Right renal pelvis (tissue), 4 donors: ENCODE data around the gene NAA11. TPM values are rescaled to one million over a fixed set of nuclear protein-coding genes. Genes with fewer than 3 reads are reported as not detected.

Experiments
- DNase-seq, 4 donors: peaks; one replicate each; pipeline ENCODE4 v3.0.0-alpha.2; 2013; ENCODE audit warnings: low read depth in 4 of 4, low spot score in 3 of 4, missing footprints in 1 of 4
- polyA plus RNA-seq, 4 donors: library from polyadenylated mRNA; unstranded; fragments of 120-200 nt; gene quantifications; one replicate each; pipeline ENCODE4 v1.2.1, GENCODE V29; 2013; ENCODE audit not compliant: insufficient read length in 4 of 4

The NAA11 gene
- polyA plus RNA-seq: not detected

- no peak for DNase-seq
Measured at GRCh38 chr4:79325864-79326328, at the start of gene NAA11. NAA11 (minus strand) TSS chr4:79326061; CDS start chr4:79325877, 184 bp downstream.

DNA sequence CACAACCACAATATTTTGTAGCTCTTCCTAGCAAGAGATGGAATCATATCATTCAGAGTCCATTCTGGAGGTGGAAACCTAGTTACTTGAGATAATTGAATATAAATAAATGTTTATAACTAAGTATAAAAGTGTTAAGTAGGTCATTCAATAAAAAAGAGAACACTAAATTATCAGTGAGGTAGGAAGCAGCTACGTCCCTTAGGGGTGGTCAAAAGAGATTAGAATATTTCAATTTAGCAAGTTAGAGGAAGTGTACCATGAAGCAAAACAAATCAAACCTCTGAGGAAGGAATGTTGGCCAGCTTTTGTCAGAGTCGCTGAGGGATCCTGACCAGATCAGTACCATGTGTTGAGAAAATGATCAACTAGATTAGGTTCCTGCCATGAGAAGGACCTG, 44.2 kb upstream of the NAA11 start:
- no peak for DNase-seq

DNA sequence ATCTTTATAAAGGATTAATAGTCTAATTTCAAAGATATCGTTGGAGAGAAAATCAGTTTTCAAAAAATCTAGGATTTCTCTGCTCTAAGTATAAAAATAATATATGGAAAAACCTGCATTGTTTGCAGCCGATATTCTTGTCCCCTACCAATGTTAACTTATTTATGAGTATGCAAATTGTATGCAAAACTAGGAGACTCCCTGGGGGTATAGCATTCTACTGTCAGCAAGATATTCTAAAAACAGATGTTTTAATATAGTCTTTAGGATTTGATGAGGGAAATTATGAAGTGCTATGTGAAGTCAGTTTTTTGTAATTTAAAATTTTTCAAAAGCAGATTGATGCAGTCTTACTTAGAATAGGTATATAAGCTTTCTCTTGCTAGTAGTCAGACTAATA, 41.2 kb upstream of the NAA11 start:
- DNase-seq: no peak

DNA sequence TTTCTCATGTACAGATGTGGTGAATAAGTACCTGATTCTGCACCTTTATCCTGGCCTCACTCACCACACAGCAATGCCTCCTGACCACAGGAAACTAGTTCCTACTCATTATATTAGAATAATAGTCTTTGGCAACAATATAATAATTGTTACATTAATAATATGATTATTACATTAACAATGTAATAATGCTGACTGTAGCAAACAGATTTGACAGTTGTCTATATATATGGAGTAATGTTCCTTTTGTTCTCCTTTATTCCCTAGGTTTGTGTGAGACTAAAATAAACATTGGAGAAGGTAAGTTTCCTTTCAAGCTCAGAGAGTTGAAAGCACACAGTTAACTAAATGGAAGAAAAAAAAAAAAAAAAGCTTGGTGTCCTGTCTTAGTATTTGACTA, 40.6 kb upstream of the NAA11 start:
- no peak for DNase-seq

DNA sequence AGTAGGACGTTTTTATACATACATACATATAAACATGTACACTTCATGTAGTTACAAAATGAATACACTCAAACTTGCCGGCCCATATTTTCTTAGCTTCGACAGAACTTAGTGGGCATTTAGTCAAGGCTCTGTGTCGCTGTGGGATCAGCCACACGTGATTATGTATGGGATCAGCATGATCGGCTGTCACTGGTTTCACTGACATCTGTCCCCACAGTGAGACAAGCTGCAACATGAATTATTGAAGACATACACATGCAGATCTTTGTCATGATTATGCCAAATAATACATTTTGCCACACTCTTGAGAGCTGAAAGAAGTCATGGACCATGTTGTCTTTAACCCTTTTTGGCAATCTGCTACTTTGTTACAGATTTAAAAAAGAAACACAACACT, 38.2 kb upstream of the NAA11 start:
- DNase-seq: no peak

GRCh38 chr4:79362626-79363025, 36.8 kb upstream of the NAA11 start:
- DNase-seq: no peak

DNA sequence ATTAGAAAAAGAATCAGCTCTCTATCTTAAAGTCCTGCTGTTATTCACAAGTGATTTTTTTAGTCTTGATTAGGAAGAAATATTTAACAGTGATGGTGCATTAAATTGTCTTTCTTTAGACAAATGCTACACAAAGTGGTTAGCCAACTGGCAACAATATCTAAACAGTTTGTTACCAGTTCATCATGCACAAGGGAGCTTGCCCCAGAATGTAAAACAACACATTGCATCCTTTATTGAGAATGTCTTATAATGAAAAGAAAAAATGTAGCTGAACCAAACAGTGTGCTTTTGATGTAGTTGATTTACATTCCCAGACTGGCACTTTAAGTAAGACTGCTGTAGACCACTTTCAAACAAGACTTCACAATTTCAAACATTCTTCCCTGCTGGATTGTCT, 34.1 kb upstream of the NAA11 start:
- no peak for DNase-seq

DNA sequence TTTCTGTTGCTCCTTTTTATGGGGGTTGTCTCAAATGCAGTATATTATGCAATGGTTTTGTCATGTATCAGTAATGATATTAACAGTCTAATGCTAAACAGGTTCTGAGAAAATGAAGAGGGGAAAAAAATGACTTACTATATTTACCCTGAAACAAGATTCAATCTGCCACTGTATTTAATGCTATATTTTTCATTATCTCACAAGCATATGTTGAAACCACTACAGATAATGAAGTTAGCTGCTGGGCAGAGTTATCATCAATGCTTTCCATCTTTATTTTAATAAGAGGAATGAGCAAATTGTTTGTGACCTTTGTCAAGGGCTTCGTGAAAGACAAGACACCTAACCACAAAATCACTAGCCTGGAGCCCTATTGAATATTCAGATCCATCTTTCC, 32.6 kb upstream of the NAA11 start:
- DNase-seq: no peak

GRCh38 chr4:79357365-79357764, 31.5 kb upstream of the NAA11 start:
- DNase-seq: no peak

DNA sequence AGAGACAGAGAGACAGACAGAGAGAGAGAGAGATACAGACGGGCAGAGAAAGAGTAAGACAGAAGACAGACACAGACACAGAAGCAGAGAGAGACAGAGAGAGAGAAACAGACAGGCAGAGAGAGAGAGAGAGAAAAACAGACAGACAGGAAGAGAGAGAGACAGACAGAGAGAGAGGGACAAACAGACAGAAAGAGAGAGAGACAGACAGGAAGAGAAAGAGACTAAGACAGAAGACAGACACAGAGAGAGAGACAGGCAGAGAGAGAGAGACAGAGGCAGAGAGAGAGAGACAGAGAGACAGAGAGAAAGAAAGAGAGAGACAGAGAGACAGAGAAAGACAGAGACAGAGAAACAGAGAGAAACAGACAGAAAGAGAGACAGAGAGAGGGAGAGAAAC, 27.2 kb upstream of the NAA11 start:
- no peak for DNase-seq

GRCh38 chr4:79348405-79348804, 22.5 kb upstream of the NAA11 start:
- DNase-seq: no peak

DNA sequence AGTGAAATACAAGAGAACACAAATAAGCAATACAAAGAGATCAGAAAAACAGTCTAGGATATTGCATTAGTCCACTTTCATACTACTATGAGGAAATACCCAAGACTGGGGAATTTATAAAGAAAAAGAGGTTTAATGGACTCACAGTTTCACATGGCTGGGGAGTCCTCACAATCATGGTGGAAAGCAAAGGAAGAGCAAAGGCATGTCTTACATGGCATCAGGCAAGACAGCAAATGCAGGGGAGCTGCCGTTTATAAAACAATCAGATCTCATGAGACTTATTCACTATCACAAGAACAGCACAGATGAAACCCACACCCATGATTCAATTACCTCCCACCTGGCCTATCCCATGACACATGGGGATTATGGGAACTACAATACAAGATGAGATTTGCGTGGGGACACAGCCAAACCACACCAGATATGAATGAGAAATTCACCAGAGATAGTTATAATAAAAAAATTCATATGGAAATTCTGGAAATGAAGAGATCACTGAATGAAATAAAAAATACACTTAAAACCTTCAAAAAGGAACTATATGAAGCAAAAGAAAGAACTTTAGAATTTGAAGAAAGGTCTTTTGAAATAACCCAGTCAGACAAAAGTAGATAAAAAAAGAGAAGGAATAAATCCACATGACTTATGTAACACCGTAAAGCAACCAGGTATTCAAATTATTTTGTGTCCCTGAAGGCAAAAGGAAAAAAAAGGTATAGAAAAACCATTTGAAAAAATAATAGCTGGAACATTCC, 16.2 kb upstream of the NAA11 start:
- DNase-seq: no peak

GRCh38 chr4:79340568-79340967, 14.7 kb upstream of the NAA11 start:
- no peak for DNase-seq

- no peak for DNase-seq
Measured at GRCh38 chr4:79338148-79338547, 12.3 kb upstream of the NAA11 start.

GRCh38 chr4:79334783-79335182, 8.9 kb upstream of the NAA11 start:
- no peak for DNase-seq

DNA sequence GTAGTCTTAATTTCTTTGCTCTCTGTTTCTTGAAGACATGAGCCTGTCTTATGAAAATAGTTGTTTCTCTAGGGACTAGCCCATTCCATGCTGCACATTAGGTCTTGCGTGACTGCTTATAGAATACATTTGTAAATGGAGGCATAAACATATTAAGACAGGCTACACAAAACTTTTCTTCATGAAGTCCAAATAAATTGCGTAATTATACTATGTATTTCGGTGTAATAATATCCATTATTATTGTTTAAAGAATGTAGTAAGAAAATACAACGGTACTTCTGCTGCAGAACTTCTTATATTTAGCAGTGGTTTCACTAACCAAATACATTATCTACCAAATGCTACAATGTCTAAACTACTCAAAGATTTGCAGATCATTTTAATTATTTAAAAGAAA, 8.5 kb upstream of the NAA11 start:
- DNase-seq: no peak

- no peak for DNase-seq
Measured at GRCh38 chr4:79331126-79331876, 5.4 kb upstream of the NAA11 start.

GRCh38 chr4:79330720-79331119, 4.9 kb upstream of the NAA11 start:
- DNase-seq: no peak

DNA sequence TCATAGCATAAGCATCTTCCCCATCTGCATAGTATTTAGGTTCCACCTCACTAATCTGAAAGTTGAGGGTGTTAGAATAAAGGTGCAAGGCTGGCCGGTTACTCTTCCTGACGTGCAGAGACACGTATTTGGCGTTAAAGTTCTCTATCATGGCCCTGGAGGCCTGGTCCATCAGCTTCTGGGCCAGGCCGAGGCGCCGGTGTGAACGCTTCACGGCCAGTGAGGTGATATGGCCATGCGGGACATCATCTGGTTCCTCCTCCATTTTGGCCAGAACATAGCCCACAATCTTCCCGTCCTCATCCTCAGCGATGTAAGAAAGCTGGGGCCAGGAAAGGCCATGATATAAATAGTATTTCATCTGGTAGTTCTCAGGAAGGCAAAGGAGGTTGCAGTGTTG, 425 bp downstream of the NAA11 start:
- DNase-seq: no peak

DNA sequence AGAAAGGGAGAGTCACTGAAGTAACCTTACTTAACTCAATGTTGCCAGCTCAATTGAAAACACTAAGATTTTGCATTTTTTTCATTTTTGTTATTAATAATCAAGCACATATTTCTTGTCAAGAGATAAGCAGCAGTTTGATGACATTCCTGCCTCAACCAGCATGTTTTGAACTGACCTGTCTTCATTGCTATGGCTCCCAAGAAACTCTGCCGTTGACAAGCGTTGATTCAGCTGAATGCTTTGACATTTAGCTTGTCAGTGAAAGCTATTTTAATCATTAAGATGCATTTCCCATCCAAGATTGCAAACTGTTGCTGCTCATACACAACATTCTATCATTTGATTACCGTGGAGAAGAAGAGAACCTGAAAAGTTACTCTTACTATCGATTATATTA, 5.9 kb downstream of the NAA11 start:
- no peak for DNase-seq

GRCh38 chr4:79317711-79318110, 8.2 kb downstream of the NAA11 start:
- no peak for DNase-seq

GRCh38 chr4:79315891-79316290, 10.0 kb downstream of the NAA11 start:
- DNase-seq: no peak
